ENCODE measurements around the gene ADPRH. TPM values are rescaled to one million over a fixed set of nuclear protein-coding genes. Genes with fewer than 3 reads are reported as not detected.

The ADPRH gene
- total RNA-seq, 1 experiment from 2014 or later = 3.6 TPM

DNA sequence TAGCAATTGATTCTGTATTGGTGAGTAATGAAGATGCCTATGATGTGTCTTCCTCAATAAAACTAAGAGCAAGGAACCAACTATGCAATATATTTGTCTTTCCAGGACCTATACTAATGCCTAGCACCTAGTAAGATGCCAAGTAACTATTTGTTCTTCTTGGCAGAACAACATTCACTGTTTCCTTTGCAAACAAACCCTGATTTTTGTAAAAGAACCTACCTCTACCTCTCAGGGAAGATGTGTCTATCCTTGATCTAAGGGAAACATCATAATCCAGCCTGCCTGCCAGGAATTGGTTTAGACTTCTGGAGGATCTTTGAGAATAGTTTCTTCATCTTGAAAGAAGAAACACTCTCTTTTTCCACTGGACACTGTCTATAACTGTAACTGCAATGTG is 3.8 kb upstream of the ADPRH start (continued):
- TF ChIP-seq, protein P1, sequence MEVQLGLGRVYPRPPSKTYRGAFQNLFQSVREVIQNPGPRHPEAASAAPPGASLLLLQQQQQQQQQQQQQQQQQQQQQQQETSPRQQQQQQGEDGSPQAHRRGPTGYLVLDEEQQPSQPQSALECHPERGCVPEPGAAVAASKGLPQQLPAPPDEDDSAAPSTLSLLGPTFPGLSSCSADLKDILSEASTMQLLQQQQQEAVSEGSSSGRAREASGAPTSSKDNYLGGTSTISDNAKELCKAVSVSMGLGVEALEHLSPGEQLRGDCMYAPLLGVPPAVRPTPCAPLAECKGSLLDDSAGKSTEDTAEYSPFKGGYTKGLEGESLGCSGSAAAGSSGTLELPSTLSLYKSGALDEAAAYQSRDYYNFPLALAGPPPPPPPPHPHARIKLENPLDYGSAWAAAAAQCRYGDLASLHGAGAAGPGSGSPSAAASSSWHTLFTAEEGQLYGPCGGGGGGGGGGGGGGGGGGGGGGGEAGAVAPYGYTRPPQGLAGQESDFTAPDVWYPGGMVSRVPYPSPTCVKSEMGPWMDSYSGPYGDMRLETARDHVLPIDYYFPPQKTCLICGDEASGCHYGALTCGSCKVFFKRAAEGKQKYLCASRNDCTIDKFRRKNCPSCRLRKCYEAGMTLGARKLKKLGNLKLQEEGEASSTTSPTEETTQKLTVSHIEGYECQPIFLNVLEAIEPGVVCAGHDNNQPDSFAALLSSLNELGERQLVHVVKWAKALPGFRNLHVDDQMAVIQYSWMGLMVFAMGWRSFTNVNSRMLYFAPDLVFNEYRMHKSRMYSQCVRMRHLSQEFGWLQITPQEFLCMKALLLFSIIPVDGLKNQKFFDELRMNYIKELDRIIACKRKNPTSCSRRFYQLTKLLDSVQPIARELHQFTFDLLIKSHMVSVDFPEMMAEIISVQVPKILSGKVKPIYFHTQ (CRISPR knock-in tag; IDR thresholded peaks at IDR 0.05) = no peak
- TF ChIP-seq NR2C2 (CRISPR knock-in tag; IDR thresholded peaks at IDR 0.05) (no peak), JAZF1 (CRISPR knock-in tag; IDR thresholded peaks at IDR 0.05) (no peak), SP1 (CRISPR knock-in tag; conservative IDR thresholded peaks at IDR 0.05) (no peak), ZNF416 (CRISPR knock-in tag; IDR thresholded peaks at IDR 0.05) (no peak), CTCF (IDR thresholded peaks at IDR 0.05) (no peak), SOX15 (CRISPR knock-in tag; IDR thresholded peaks at IDR 0.05) (no peak), PRRX2 (CRISPR knock-in tag; IDR thresholded peaks at IDR 0.05) (no peak), JUN (CRISPR knock-in tag; IDR thresholded peaks at IDR 0.05) (no peak)

- Mint-ChIP-seq H3K36me3 (no peaks in the 10 kb centered on the region), H3K27ac (peak overlapping the region; percentile 69), H3K27me3 (ENCODE audit: low read depth) (peaks cover 32% of the 10 kb centered on the region), H3K9me3 (peaks cover 6% of the 10 kb centered on the region; the same call in 1 of the 2 replicates), H3K4me3 (peak overlapping the region; percentile 92), H3K4me1 (peaks cover 13% of the 10 kb centered on the region)
- TF ChIP-seq NFYB (CRISPR knock-in tag; conservative IDR thresholded peaks at IDR 0.05; ENCODE audit: low read depth) = no peak
- TF ChIP-seq ATF1 (CRISPR knock-in tag; IDR thresholded peaks at IDR 0.05) = no peak
- TF ChIP-seq FOXK1 (CRISPR knock-in tag; IDR thresholded peaks at IDR 0.05) = no peak
- TF ChIP-seq SP1 (CRISPR knock-in tag; conservative IDR thresholded peaks at IDR 0.05) = no peak
- TF ChIP-seq, protein P2, sequence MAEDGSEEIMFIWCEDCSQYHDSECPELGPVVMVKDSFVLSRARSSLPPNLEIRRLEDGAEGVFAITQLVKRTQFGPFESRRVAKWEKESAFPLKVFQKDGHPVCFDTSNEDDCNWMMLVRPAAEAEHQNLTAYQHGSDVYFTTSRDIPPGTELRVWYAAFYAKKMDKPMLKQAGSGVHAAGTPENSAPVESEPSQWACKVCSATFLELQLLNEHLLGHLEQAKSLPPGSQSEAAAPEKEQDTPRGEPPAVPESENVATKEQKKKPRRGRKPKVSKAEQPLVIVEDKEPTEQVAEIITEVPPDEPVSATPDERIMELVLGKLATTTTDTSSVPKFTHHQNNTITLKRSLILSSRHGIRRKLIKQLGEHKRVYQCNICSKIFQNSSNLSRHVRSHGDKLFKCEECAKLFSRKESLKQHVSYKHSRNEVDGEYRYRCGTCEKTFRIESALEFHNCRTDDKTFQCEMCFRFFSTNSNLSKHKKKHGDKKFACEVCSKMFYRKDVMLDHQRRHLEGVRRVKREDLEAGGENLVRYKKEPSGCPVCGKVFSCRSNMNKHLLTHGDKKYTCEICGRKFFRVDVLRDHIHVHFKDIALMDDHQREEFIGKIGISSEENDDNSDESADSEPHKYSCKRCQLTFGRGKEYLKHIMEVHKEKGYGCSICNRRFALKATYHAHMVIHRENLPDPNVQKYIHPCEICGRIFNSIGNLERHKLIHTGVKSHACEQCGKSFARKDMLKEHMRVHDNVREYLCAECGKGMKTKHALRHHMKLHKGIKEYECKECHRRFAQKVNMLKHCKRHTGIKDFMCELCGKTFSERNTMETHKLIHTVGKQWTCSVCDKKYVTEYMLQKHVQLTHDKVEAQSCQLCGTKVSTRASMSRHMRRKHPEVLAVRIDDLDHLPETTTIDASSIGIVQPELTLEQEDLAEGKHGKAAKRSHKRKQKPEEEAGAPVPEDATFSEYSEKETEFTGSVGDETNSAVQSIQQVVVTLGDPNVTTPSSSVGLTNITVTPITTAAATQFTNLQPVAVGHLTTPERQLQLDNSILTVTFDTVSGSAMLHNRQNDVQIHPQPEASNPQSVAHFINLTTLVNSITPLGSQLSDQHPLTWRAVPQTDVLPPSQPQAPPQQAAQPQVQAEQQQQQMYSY (CRISPR knock-in tag; IDR thresholded peaks at IDR 0.05) = no peak
- TF ChIP-seq ZBTB21 (CRISPR knock-in tag; IDR thresholded peaks at IDR 0.05; ENCODE audit: borderline replicate concordance) = no peak
- no peak for TF ChIP-seq CDX4 (CRISPR knock-in tag; IDR thresholded peaks at IDR 0.05; ENCODE audit: borderline replicate concordance)
- no peak for TF ChIP-seq TCF7 (CRISPR knock-in tag; IDR thresholded peaks at IDR 0.05; ENCODE audit: low read depth)
- no peak for TF ChIP-seq ERG (CRISPR knock-in tag; IDR thresholded peaks at IDR 0.05)
- ChIA-PET POLR2A (interaction anchor here (0.6 kb wide), 1 partner anchor 233 kb away, joined by 3 read pairs; no protein-coding TSS in a partner anchor), CTCF (interaction anchor here (0.5 to 2.5 kb wide), 5 partner anchors 10 to 101 kb away, joined by 3 to 12 read pairs (median 3); no protein-coding TSS in a partner anchor)
- DNase-seq (ENCODE audit: low spot score) (no peak), ATAC-seq (peak; percentile 70)
Measured at GRCh38 chr3:119580067-119580760, 922 bp downstream of the ADPRH start.
